ENCODE measurements around the gene HES2.
A peak's percentile ranks its signal among the peaks of the same experiment; 100 is the strongest.
"Not testable (repeated sequence)": the region's sequence is repeated elsewhere in the genome, so short reads cannot be mapped to it uniquely, and the experiment has no call there.

HES2 gene

GRCh38 chr1:6461051-6461530 lies 41.4 kb upstream of the HES2 start:
- no peak for DNase-seq (ENCODE audit: low read depth in 2 of 2)
- no peak for TF ChIP-seq CTCF (IDR thresholded peaks at IDR 0.05; ENCODE audit: low read depth, low read length)
- H3K4me3 ChIP-seq (replicated peaks in 1 of 2; ENCODE audit: low read depth in 2 of 2, low read length in 2 of 2), result no peak overlapping the region

DNA sequence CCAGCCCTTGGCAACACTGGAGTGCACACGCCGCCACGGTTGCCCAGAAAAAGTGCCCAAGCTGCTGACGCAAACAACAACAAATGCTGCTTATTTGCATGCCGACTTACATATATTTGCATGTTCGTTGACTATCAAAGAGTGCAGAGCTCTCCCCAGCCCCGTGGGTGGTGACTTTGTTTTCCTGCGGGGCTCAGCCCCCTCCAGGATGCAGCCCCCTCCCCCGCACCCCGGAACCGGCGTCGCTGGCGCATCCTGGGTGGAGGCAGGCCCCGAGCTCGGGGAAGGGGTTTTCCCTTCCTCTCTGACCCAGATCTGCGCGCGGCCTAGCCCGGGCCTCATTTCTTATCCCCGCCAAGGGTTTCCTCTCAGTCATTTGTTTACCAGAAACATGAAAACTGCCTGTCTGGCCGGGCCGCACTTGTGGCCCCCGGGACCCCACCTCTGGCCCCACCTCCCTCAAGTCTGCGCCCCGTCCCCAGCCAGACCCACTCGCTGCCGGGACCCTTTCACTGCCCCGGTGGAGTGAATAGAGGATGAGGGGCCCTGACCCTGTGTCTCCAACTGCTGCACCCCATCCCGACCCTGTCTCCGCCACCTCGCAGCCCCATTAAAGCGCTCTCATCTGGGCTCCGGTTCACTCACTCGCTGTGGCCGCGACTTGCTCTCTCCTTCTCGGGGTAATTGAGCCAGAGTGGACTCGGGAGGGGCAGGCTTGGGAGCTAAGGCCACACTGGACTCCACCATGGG lies 40.8 kb upstream of the HES2 start:
- H3K4me3 ChIP-seq (replicated peaks in 1 of 2; ENCODE audit: low read depth in 2 of 2, low read length in 2 of 2), result no peak overlapping the region
- no peak for DNase-seq (ENCODE audit: low read depth in 2 of 2)

DNA sequence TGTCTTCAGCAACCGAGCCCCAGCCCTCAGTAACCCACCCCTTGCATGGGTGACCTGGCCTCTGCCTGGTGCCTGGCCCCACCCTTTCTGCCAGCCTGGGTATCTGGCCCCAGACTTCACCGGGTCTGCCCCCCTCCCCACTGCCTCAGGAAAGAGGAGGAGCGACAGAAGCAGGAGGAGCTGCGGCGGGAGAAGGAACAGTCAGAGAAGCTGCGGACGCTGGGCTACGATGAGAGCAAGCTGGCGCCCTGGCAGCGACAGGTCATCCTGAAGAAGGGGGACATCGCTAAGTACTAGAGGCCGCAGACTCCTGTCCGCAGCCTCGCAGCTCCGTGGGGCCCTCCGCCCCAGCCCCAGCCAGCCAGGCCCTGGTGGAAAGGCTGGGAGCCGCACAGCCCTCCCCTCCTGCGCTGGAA lies 40.1 kb upstream of the HES2 start:
- H3K4me3 ChIP-seq (replicated peaks in 1 of 2; ENCODE audit: low read depth in 2 of 2, low read length in 2 of 2), result no peak overlapping the region
- no peak for TF ChIP-seq CTCF (IDR thresholded peaks at IDR 0.05; ENCODE audit: low read depth, low read length)
- DNase-seq (ENCODE audit: low read depth in 2 of 2), result no peak

More for the DNA sequence above, 40.8 kb upstream of the HES2 start:
- TF ChIP-seq CTCF (IDR thresholded peaks at IDR 0.05; ENCODE audit: low read depth, low read length), result no peak

DNA sequence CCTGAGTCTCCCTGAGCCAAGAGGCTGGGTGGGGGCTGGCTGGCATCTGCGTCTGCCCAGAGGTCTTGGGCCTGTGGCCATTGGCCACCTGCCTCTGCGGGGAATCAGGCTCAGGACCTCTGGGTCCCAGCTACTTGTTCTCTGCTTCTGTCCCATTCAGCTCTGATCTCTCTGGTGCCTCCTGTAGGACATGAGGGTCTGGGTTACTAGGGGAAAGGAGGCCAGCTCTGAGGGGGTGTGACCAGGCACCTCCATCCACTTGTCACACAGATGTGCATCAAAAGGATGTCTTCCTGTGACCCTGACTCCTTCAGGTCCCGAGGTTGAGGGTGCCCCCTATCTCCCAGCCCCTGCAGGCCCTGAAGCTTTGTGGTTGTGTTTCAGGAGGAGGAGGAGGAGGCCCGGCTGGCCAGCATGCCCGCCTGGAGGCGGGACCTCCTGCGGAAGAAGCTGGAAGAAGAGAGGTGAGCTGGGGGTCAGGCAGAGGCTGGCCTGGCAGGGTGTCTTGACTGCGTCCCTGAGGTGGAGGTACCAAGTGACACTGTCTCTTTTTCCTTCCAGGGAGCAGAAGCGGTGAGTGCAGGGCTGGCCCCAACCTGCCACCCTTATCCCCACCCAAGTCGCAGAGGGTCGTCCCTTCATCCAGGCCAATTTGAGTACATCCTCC lies 37.2 kb upstream of the HES2 start:
- no peak for TF ChIP-seq CTCF (IDR thresholded peaks at IDR 0.05; ENCODE audit: low read depth, low read length)
- no peak overlapping the region for H3K4me3 ChIP-seq (replicated peaks in 1 of 2; ENCODE audit: low read depth in 2 of 2, low read length in 2 of 2)
- no peak for DNase-seq (ENCODE audit: low read depth in 2 of 2)

- not testable (repeated sequence) for H3K4me3 ChIP-seq (replicated peaks in 1 of 2; ENCODE audit: low read depth in 2 of 2, low read length in 2 of 2); DNase-seq (ENCODE audit: low read depth in 2 of 2)
These were observed 36.2 kb upstream of the HES2 start for GRCh38 chr1:6455752-6456520.

DNA sequence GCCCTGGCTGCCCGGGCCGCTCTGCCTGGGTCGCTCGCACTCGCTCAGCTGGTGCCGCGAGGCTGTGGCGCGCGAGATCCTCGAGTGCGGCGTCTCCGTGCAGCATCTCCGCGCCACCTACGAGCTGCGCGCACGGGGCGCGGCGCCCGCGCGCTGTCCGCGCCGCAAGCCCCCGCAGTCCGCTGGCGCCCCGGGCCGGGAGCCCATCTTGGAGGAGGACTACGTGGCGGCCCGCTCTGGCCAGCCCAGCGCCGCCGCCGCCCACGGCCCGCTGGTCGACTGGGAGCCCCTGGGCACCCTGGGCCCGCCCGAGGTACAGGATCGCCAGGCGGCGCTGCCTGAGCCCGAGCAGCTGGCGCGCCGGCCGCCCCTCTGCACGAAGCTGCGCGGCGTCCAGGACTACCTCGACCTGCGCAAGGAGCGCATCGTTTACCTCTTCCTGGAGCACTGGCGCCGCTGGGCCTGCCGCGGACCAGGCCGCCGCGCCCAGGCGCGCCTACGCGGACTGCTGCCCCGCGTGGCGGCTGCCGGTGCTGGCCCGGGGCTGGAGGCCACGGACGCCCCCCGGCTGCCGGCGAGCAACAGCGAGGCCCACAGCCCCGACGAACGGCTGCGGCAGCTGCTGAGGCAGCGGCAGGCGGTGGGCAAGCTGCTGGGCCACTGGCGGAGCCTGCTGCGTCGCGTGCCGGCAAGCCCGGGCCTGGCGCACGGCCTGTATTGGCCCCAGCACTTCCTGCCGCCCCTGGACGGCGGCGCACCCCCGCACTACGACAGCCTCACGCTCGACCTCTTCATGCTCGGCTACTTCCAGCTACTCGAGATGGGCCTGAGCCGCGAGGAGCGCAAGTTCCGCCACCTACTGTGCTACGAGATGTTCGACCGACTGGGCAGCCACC lies 35.4 kb upstream of the HES2 start:
- no peak for TF ChIP-seq CTCF (IDR thresholded peaks at IDR 0.05; ENCODE audit: low read depth, low read length)
- no peak overlapping the region for H3K4me3 ChIP-seq (replicated peaks in 1 of 2; ENCODE audit: low read depth in 2 of 2, low read length in 2 of 2)
- DNase-seq (ENCODE audit: low read depth in 2 of 2), result peak in 1 of 2 donors; percentile 16

- peak in 1 of 2 donors; percentile 28 for DNase-seq (ENCODE audit: low read depth in 2 of 2)
- H3K4me3 ChIP-seq (replicated peaks in 1 of 2; ENCODE audit: low read depth in 2 of 2, low read length in 2 of 2), result not testable (repeated sequence)
These were observed 34.5 kb upstream of the HES2 start for GRCh38 chr1:6453895-6454855.

All from cardiac fibroblast (primary cell).